ENCODE results near the gene ACR.
A peak's percentile ranks its signal among the peaks of the same experiment; 100 is the strongest.

The ACR gene

DNA sequence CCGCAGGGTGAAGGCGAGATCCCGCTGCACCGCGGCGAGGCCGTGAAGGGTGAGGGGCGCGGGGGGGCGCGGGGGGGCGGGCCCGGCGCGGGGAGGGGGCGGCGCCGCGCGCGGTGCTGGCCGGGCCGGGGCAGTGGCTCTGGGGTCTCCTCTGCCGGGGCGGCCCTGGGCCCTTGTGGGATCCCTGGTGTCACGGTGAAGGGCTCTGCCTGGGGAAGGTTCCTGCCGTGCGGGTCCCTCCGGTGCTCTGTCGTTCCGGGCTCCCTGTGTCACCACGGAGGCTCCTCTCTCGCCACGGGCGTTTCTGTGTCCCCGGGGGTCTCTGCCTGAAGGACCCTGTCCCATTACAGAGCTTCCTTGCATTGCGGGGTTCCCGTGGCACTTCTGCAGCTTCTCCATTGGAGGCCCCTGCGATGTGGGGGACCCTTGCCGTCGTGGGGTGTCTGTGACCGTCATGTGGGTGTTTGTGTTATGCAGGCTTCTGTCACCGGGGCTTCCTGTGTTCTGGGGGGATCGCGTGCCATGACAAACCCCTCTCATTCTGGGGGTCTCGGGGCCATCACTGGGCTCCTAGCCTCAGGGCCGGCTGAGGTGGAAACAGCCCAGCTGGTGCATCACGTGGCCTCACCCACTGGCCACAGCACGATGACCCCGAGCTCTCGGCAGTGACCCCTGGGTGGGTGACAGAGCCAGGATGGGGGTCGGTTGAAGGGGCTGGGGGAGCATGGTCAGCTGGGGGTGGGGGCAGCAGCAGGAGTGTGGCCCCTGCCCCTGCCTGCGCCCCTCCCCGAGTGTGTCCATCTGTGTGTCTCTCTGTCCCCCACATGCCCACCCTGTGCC lies 40.1 kb upstream of the ACR start:
- no peaks in the 10 kb centered on the region for H3K9me3 ChIP-seq (ENCODE audit: control insufficient read depth, low read length)
- H3K36me3 ChIP-seq (ENCODE audit: control insufficient read depth, insufficient read depth, low read length): peaks cover 20% of the 10 kb centered on the region
- H3K4me1 ChIP-seq (ENCODE audit: control insufficient read depth, insufficient read depth, low read length, poor library complexity, severe bottlenecking): peaks cover 5% of the 10 kb centered on the region
- 30 to 32% methylated on average over 27 to 39 of the region's 54 CpGs for WGBS, 2 experiments (ENCODE audit: insufficient coverage in 2 of 2)
- H3K4me3 ChIP-seq (ENCODE audit: extremely low read depth, insufficient read depth, low read length, poor library complexity, severe bottlenecking): peak overlapping the region; percentile 40
- H3K27ac ChIP-seq (ENCODE audit: low read depth, low read length, severe bottlenecking): no peak overlapping the region

DNA sequence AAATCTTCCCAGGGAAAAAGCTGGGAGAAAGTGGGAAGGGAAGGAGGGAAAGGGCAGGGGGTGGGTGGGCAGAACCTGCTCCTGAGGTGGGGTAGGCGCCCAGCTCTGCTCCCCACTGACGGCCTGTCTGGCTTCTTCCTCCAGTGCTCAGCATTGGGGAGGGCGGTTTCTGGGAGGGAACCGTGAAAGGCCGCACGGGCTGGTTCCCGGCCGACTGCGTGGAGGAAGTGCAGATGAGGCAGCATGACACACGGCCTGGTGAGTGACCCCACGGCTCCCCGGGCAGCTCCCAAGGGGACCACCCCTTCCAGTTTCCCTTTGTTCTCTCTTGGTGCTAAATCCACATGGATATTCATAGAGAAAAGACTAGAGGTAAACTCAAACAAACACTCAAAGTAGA lies 39.5 kb upstream of the ACR start:
- Histone ChIP-seq H3K36me3 (ENCODE audit: control insufficient read depth, insufficient read depth, low read length) (peaks cover 21% of the 10 kb centered on the region), H3K27ac (ENCODE audit: low read depth, low read length, severe bottlenecking) (no peak overlapping the region), H3K9me3 (ENCODE audit: control insufficient read depth, low read length) (no peaks in the 10 kb centered on the region), H3K4me3 (ENCODE audit: extremely low read depth, insufficient read depth, low read length, poor library complexity, severe bottlenecking) (no peak overlapping the region), H3K4me1 (ENCODE audit: control insufficient read depth, insufficient read depth, low read length, poor library complexity, severe bottlenecking) (peaks cover 5% of the 10 kb centered on the region)
- WGBS, 2 experiments (ENCODE audit: insufficient coverage in 2 of 2): 83 to 85% methylated on average over 5 to 12 of the region's 12 CpGs

DNA sequence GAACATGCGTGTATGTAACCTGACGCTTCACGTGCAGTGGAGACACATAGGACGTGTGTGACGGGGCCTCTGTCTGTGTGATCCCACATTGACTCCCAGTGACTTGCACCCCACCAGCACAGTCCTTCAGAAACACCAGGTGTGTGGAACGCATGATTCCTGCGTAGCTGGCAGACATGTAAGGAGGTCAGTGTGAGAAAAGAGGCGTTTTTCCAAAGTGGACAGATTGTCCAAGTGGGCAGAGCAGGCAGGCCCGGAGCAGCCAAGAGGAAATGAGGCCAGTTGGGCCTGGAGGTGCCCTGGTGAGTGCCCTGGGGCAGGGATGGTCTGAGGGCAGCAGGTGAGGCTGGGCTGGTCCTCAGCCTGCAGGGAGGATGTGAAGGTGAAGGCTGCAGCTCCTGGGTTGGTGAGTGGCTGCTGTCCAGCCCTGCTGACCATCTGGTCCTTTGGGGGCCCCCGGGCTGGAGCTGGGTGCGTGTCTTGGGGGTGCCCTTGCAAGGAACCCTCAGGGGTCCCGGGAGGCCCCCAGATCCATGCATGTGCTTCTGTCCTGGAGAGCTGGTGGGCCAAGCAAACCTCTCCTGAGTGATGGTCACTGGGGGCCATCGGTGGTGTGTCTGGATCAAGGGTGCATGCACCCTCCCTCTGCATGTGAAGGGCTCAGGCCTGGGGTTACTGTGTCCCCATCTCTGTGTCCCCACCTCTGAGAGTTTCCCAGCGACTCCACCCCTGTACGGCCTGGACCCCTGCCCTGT lies 38.8 kb upstream of the ACR start:
- peaks cover 21% of the 10 kb centered on the region for H3K36me3 ChIP-seq (ENCODE audit: control insufficient read depth, insufficient read depth, low read length)
- H3K4me1 ChIP-seq (ENCODE audit: control insufficient read depth, insufficient read depth, low read length, poor library complexity, severe bottlenecking): peaks cover 5% of the 10 kb centered on the region
- H3K27ac ChIP-seq (ENCODE audit: low read depth, low read length, severe bottlenecking): no peak overlapping the region
- no peaks in the 10 kb centered on the region for H3K9me3 ChIP-seq (ENCODE audit: control insufficient read depth, low read length)
- WGBS, 2 experiments (ENCODE audit: insufficient coverage in 2 of 2): 91% methylated on average over 12 to 15 of the region's 15 CpGs
- H3K4me3 ChIP-seq (ENCODE audit: extremely low read depth, insufficient read depth, low read length, poor library complexity, severe bottlenecking): no peak overlapping the region

DNA sequence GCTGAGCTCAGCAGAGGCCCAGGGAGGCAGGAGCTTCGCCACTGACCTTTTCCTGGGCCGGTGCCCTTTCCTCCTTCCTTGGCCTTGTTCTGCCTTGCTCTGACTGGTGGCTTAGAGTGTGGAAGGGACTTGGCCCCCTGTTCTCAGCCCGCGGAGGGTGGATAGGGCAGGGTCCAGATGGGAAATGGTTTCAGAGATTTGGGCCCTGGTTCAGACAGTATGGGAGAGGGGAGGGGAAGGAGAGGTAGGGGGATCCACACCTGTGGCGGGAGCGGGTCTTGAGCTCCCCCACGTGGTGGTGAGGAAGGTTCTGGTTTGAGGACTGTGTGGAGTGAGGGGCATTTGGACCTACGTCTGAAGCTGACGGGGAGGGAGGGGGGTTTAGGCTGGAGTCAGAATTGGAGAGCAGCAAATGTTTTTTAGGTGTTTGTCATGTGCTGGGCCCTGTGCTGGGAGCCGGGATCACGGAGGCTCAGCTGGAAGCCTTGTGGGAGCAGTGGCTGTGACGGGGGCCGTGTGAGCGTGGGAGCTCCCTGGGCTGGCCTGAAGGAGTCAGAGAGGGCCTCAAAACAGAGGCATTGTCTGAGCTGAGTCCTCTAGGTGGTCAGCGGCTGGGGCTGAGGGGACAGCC lies 38.1 kb upstream of the ACR start:
- peaks cover 7% of the 10 kb centered on the region for H3K4me1 ChIP-seq (ENCODE audit: control insufficient read depth, insufficient read depth, low read length, poor library complexity, severe bottlenecking)
- WGBS, 2 experiments (ENCODE audit: insufficient coverage in 2 of 2): 78 to 85% methylated on average over 9 to 13 of the region's 15 CpGs
- H3K27ac ChIP-seq (ENCODE audit: low read depth, low read length, severe bottlenecking): no peak overlapping the region
- H3K36me3 ChIP-seq (ENCODE audit: control insufficient read depth, insufficient read depth, low read length): peaks cover 26% of the 10 kb centered on the region
- no peaks in the 10 kb centered on the region for H3K9me3 ChIP-seq (ENCODE audit: control insufficient read depth, low read length)
- no peak overlapping the region for H3K4me3 ChIP-seq (ENCODE audit: extremely low read depth, insufficient read depth, low read length, poor library complexity, severe bottlenecking)

DNA sequence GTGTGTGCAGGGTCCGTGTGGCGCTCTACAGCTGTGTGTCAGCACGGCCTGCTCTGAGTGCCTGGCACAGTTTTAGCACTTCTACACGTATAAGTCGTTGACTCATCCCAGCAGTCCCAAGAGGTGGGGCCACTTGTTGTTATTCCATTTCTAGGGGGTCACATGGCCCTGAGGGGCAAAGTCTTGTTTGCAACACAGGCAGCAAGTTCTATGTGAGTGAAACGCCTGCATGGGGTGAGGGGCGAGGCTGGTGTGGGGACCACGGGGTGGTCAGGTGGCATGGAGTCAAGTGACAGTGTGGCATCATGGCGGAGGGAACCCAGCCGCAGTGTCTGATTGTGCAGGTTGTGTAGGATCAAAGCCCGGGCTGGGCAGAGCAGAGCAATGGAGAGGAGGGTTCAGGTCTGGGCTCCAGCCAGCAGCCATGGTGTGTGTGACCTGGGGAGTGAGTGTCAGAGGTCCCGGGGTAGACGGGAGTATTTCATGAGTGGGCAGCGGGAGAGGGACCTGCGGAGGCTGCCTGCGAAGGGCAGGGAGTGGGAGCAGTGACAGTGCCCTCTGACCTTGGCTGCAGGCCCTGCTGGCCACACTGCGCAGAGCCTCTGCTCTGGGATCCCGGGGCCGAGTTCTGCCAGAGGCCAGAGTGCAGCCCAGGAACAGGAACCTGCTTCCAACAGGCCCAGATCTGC lies 37.5 kb upstream of the ACR start:
- H3K4me3 ChIP-seq (ENCODE audit: extremely low read depth, insufficient read depth, low read length, poor library complexity, severe bottlenecking): no peak overlapping the region
- peaks cover 10% of the 10 kb centered on the region for H3K4me1 ChIP-seq (ENCODE audit: control insufficient read depth, insufficient read depth, low read length, poor library complexity, severe bottlenecking)
- no peak overlapping the region for H3K27ac ChIP-seq (ENCODE audit: low read depth, low read length, severe bottlenecking)
- WGBS, 2 experiments (ENCODE audit: insufficient coverage in 2 of 2): 93 to 96% methylated on average over 17 of the region's 19 CpGs
- H3K36me3 ChIP-seq (ENCODE audit: control insufficient read depth, insufficient read depth, low read length): peaks cover 24% of the 10 kb centered on the region
- no peaks in the 10 kb centered on the region for H3K9me3 ChIP-seq (ENCODE audit: control insufficient read depth, low read length)

DNA sequence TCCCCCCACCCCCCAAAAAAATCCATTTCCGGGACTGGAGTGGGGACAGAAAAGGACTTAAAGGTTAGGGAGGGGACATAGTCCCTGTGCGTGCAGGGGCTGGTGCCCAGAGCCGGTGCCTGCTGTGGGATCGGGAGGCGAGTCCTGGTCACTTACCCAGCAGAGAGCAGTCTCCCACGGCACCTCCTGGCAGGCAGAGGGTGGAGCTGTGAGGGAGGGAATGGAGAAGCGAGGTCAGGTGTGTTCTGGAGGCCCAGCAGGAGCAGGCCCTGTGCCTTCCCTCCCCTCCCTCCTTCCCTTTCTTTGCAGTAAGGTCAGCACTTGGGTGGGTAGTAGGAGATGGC lies 37.0 kb upstream of the ACR start:
- Histone ChIP-seq H3K4me1 (ENCODE audit: control insufficient read depth, insufficient read depth, low read length, poor library complexity, severe bottlenecking) (peaks cover 12% of the 10 kb centered on the region), H3K36me3 (ENCODE audit: control insufficient read depth, insufficient read depth, low read length) (peaks cover 22% of the 10 kb centered on the region), H3K27ac (ENCODE audit: low read depth, low read length, severe bottlenecking) (no peak overlapping the region), H3K9me3 (ENCODE audit: control insufficient read depth, low read length) (no peaks in the 10 kb centered on the region), H3K4me3 (ENCODE audit: extremely low read depth, insufficient read depth, low read length, poor library complexity, severe bottlenecking) (no peak overlapping the region)
- WGBS, 2 experiments (ENCODE audit: insufficient coverage in 2 of 2): 84 to 95% methylated on average over 5 to 6 of the region's 7 CpGs

DNA sequence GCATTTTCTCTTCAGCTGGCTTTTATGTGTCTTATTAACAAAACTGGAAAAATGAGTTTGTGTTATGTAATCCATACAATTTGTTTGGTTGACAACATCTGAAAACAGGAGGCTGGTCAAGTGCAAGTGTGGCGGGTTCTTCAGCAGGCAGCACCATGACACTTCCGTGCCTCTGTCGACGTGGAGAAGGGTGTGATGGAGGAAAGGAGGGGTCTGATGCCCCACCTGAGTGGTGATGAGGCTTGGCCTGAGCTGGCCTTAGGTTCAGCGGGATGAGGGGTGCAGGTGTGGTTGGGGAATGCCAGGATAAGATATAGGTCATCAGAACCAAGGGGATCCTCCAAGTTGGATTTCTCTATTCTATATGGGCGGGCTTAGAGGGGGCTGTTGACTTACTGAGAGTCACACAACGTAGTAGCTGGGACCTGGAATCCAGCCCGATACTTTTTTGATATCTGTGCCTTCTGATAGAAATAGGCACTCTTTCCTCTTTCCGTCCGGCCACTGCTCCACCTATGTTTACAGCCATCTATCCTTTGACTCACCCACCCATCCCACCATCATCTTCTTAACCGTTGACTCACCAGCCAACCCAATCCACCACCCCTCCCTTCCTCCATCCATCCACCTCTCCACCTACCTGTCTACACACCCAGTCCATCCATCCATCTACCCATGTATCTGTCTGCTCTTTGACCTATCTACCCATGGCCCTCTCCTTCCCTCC lies 36.4 kb upstream of the ACR start:
- Histone ChIP-seq H3K4me1 (ENCODE audit: control insufficient read depth, insufficient read depth, low read length, poor library complexity, severe bottlenecking) (peaks cover 12% of the 10 kb centered on the region), H3K4me3 (ENCODE audit: extremely low read depth, insufficient read depth, low read length, poor library complexity, severe bottlenecking) (no peak overlapping the region), H3K9me3 (ENCODE audit: control insufficient read depth, low read length) (no peaks in the 10 kb centered on the region), H3K36me3 (ENCODE audit: control insufficient read depth, insufficient read depth, low read length) (peaks cover 25% of the 10 kb centered on the region), H3K27ac (ENCODE audit: low read depth, low read length, severe bottlenecking) (no peak overlapping the region)
- 89 to 97% methylated on average over 8 to 11 of the region's 11 CpGs for WGBS, 2 experiments (ENCODE audit: insufficient coverage in 2 of 2)

DNA sequence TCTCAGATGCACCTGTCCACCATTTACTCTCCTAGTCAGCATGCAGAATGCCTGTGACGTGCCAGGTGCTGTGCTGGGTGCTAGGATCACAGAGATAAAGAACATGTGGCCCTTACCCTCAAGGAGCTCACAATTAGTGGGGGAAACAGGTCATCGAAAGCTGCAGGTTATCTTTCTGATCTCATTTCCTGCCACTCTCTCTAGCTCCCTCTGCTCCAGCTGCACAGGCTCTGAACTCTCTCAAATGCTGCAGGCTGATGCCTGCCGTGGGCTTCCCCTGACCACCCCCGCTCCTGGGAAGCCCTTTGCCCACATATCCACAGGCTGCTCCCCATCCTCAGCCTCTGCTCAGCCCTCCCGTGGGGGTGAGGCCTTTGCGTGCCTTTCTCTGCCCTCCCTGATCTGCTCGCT lies 35.7 kb upstream of the ACR start:
- Histone ChIP-seq H3K27ac (ENCODE audit: low read depth, low read length, severe bottlenecking) (no peak overlapping the region), H3K4me1 (ENCODE audit: control insufficient read depth, insufficient read depth, low read length, poor library complexity, severe bottlenecking) (peaks cover 12% of the 10 kb centered on the region), H3K9me3 (ENCODE audit: control insufficient read depth, low read length) (no peaks in the 10 kb centered on the region), H3K4me3 (ENCODE audit: extremely low read depth, insufficient read depth, low read length, poor library complexity, severe bottlenecking) (no peak overlapping the region), H3K36me3 (ENCODE audit: control insufficient read depth, insufficient read depth, low read length) (peaks cover 26% of the 10 kb centered on the region)
- WGBS, 2 experiments (ENCODE audit: insufficient coverage in 2 of 2): 89 to 94% methylated on average over 6 to 7 of the region's 7 CpGs

DNA sequence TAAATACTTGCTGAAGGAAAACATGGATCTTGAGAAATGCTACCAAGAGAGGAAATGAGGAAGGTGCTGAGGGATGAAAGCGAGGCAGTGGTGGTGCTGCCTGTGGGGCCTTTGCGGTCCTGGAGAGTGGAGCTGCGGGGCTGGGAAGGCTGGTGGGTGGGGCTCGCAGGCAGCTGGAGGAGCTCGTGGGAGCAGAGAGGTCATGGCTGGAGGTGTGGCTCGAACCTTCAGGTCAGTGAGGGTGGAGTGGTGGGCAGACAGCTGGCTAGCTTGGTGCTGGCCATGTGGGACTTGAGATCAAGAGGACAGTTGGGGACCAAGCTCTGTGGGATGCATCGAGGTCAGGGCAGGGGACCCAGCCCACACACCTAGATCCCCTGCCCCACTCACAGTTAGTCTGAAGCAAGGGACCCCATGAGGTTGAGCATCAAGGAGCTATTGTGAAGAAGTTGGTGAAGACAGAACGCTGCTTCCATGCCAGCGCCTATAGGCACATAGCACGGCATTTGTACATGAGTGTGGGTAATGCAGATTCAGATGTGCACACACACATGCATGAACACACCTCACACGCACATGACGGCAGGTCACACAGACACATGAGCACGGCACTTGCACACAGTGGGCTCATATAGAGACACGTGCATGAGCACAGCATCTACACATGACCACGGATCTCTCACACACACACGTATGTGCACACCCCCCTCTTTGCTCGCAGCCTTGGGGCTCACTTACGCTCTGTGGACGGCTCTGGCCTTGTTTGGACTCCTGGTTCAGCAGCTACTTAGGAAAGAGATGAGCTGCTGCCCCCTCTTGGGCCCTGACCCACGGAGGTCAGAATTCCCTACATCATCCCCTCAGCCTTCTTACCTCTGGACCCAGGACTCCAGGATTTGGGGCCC lies 34.9 kb upstream of the ACR start:
- Histone ChIP-seq H3K4me1 (ENCODE audit: control insufficient read depth, insufficient read depth, low read length, poor library complexity, severe bottlenecking) (peaks cover 9% of the 10 kb centered on the region), H3K27ac (ENCODE audit: low read depth, low read length, severe bottlenecking) (no peak overlapping the region), H3K4me3 (ENCODE audit: extremely low read depth, insufficient read depth, low read length, poor library complexity, severe bottlenecking) (no peak overlapping the region), H3K9me3 (ENCODE audit: control insufficient read depth, low read length) (no peaks in the 10 kb centered on the region), H3K36me3 (ENCODE audit: control insufficient read depth, insufficient read depth, low read length) (peaks cover 32% of the 10 kb centered on the region)
- WGBS, 2 experiments (ENCODE audit: insufficient coverage in 2 of 2): 91 to 92% methylated on average over 12 to 15 of the region's 20 CpGs

Measured in mesodermal cell (in vitro differentiated cells).